ENCODE data around the gene WWC2.

DNA sequence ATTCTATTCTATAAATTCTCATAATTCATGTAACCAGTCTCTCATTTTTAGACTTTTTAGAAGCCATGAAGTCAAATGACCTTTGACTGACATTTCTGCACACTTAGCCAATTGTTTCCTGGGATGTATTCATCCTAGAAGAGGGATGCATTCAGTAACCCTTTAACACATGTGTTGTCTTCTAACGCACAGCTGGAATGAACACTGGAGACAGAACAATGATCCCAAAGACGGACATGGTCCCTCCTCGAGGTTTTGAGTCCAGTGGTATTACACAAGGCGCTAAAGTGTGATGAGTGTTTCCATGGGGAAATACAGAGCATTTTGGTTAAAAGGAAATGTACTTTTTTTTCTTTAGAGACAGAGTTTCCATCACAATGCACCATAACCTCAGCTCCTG, 263.0 kb downstream of the WWC2 start:
- TF ChIP-seq, protein P1, sequence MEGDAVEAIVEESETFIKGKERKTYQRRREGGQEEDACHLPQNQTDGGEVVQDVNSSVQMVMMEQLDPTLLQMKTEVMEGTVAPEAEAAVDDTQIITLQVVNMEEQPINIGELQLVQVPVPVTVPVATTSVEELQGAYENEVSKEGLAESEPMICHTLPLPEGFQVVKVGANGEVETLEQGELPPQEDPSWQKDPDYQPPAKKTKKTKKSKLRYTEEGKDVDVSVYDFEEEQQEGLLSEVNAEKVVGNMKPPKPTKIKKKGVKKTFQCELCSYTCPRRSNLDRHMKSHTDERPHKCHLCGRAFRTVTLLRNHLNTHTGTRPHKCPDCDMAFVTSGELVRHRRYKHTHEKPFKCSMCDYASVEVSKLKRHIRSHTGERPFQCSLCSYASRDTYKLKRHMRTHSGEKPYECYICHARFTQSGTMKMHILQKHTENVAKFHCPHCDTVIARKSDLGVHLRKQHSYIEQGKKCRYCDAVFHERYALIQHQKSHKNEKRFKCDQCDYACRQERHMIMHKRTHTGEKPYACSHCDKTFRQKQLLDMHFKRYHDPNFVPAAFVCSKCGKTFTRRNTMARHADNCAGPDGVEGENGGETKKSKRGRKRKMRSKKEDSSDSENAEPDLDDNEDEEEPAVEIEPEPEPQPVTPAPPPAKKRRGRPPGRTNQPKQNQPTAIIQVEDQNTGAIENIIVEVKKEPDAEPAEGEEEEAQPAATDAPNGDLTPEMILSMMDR (IDR thresholded peaks at IDR 0.05): no peak
- TF ChIP-seq POLR2AphosphoS5 (IDR thresholded peaks at IDR 0.05; ENCODE audit: low read depth, low read length) (no peak), TCF7L2 (IDR thresholded peaks at IDR 0.05; ENCODE audit: low read depth, low read length) (no peak)
- TF ChIP-seq, protein P2, sequence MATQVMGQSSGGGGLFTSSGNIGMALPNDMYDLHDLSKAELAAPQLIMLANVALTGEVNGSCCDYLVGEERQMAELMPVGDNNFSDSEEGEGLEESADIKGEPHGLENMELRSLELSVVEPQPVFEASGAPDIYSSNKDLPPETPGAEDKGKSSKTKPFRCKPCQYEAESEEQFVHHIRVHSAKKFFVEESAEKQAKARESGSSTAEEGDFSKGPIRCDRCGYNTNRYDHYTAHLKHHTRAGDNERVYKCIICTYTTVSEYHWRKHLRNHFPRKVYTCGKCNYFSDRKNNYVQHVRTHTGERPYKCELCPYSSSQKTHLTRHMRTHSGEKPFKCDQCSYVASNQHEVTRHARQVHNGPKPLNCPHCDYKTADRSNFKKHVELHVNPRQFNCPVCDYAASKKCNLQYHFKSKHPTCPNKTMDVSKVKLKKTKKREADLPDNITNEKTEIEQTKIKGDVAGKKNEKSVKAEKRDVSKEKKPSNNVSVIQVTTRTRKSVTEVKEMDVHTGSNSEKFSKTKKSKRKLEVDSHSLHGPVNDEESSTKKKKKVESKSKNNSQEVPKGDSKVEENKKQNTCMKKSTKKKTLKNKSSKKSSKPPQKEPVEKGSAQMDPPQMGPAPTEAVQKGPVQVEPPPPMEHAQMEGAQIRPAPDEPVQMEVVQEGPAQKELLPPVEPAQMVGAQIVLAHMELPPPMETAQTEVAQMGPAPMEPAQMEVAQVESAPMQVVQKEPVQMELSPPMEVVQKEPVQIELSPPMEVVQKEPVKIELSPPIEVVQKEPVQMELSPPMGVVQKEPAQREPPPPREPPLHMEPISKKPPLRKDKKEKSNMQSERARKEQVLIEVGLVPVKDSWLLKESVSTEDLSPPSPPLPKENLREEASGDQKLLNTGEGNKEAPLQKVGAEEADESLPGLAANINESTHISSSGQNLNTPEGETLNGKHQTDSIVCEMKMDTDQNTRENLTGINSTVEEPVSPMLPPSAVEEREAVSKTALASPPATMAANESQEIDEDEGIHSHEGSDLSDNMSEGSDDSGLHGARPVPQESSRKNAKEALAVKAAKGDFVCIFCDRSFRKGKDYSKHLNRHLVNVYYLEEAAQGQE (IDR thresholded peaks at IDR 0.05; ENCODE audit: insufficient read depth in 1 of 2, low read depth in 2 of 2, low read length in 1 of 2): no peak
